OCI-LY1 (cell line): ENCODE results near the gene VPS16.
"Not testable (repeated sequence)": the region's sequence is repeated elsewhere in the genome, so short reads cannot be mapped to it uniquely, and the experiment has no call there.

Experiments used
- H2AFZ ChIP-seq: fragments of 200-600 bp; sonication (generic), shearing (Covaris generic); 2 replicates; pipeline ENCODE4 v1.6.0; 2014; ENCODE audit warnings: antibody characterized with exemption, mild to moderate bottlenecking, low read length
- H3F3A ChIP-seq: fragments of 200-600 bp; sonication (generic), shearing (Covaris generic); 2 replicates; pipeline ENCODE4 v1.6.0; 2014; ENCODE audit warnings: mild to moderate bottlenecking, antibody characterized with exemption, low read length, moderate library complexity; ENCODE audit not compliant: insufficient read depth
- H3K27ac ChIP-seq: fragments of 200-600 bp; sonication (generic); 2 replicates; pipeline ENCODE4 v1.5.1; 2014; ENCODE audit warnings: low read length, mixed run types, mild to moderate bottlenecking, low read depth; ENCODE audit not compliant: poor library complexity, severe bottlenecking
- H3K27me3 ChIP-seq: fragments of 200-600 bp; sonication (generic); 2 replicates; pipeline ENCODE4 v1.6.0; 2014; ENCODE audit warnings: antibody characterized with exemption, mild to moderate bottlenecking, low read length, moderate library complexity; ENCODE audit not compliant: insufficient read depth
- H3K36me3 ChIP-seq: fragments of 200-600 bp; sonication (generic); 2 replicates; pipeline ENCODE4 v1.6.1; 2014; ENCODE audit warnings: mild to moderate bottlenecking, antibody characterized with exemption, low read length, moderate library complexity, mixed read lengths; ENCODE audit not compliant: insufficient read depth
- H3K4me1 ChIP-seq: fragments of 200-600 bp; sonication (generic); 2 replicates; pipeline ENCODE4 v1.5.1; 2014; ENCODE audit warnings: mild to moderate bottlenecking, low read length, moderate library complexity; ENCODE audit not compliant: insufficient read depth, severe bottlenecking
- H3K4me2 ChIP-seq: fragments of 200-600 bp; sonication (generic), shearing (Covaris generic); 2 replicates; pipeline ENCODE4 v1.6.1; 2014; ENCODE audit warnings: low read length
- H3K4me3 ChIP-seq: fragments of 200-600 bp; sonication (generic); 2 replicates; pipeline ENCODE4 v1.5.1; 2014; ENCODE audit warnings: low read length, low read depth, mild to moderate bottlenecking, mixed read lengths; ENCODE audit not compliant: poor library complexity, severe bottlenecking
- H3K79me2 ChIP-seq: fragments of 200-600 bp; shearing (Covaris generic); 2 replicates; pipeline ENCODE4 v1.6.1; 2016; ENCODE audit warnings: mixed run types, low read length, mixed read lengths; ENCODE audit not compliant: insufficient read depth
- H3K9ac ChIP-seq: fragments of 200-600 bp; sonication (generic), shearing (Covaris generic); 2 replicates; pipeline ENCODE4 v1.6.1; 2014; ENCODE audit warnings: mild to moderate bottlenecking, low read length, mixed read lengths
- H3K9me2 ChIP-seq: fragments of 200-600 bp; sonication (generic), shearing (Covaris generic); 2 replicates; pipeline ENCODE4 v1.6.1; 2014; ENCODE audit warnings: low read depth, mild to moderate bottlenecking, low read length, mixed read lengths
- H3K9me3 ChIP-seq: fragments of 200-600 bp; shearing (Covaris generic); 2 replicates; pipeline ENCODE4 v1.6.1; 2014; ENCODE audit warnings: low read length, mixed read lengths
- H4K20me1 ChIP-seq: fragments of 200-600 bp; sonication (generic), shearing (Covaris generic); 2 replicates; pipeline ENCODE4 v1.6.0; 2016; ENCODE audit warnings: mild to moderate bottlenecking, low read length; ENCODE audit not compliant: insufficient read depth
- EZH2 ChIP-seq: fragments of 200-600 bp; sonication (generic), shearing (Covaris generic); IDR thresholded peaks from 2 replicates; pipeline ENCODE4 v1.8.0; 2017; ENCODE audit warnings: borderline replicate concordance, mixed run types, mild to moderate bottlenecking, antibody characterized with exemption, low read length, moderate library complexity, mixed read lengths
- TF ChIP-seq, protein P1 (sequence below): fragments of 200-600 bp; sonication (generic), shearing (Covaris generic); IDR thresholded peaks from 2 replicates; pipeline ENCODE4 v1.5.1; 2017; ENCODE audit warnings: mild to moderate bottlenecking, antibody characterized with exemption, low read length, moderate library complexity, mixed read lengths

Gene VPS16

GRCh38 chr20:2825761-2826160, 14.8 kb upstream of the VPS16 start:
- H3K79me2 ChIP-seq, result no peaks in the 10 kb centered on the region

DNA sequence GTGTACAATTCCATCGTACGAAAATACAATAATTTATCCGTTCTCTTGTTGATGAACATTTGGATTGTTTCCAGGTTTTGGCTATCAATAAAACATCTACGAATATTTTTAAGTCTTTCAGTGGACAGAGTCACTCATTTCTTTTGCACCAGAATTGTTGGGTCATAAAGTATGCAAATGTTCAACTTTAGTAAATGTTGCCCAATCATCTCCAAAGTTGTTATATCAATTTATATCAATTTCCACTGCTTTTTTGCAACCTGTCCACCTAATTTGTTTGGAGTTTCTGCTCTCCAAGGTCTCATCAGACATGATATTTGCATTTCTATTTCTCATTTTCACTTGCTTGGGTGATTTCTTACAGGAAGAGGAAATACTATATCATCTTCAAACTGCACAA, 13.9 kb upstream of the VPS16 start:
- no peaks in the 10 kb centered on the region for H3K36me3 ChIP-seq
- no peaks in the 10 kb centered on the region for H4K20me1 ChIP-seq
- H3K4me2 ChIP-seq, result no peak overlapping the region

More at GRCh38 chr20:2825761-2826160, 14.8 kb upstream of the VPS16 start:
- Histone ChIP-seq H3K27ac (no peak overlapping the region), H3K36me3 (no peaks in the 10 kb centered on the region), H3F3A (no peaks in the 10 kb centered on the region), H3K9ac (no peak overlapping the region), H3K9me2 (no peaks in the 10 kb centered on the region), H3K9me3 (no peaks in the 10 kb centered on the region), H2AFZ (no peak overlapping the region), H3K4me1 (no peaks in the 10 kb centered on the region), H4K20me1 (no peaks in the 10 kb centered on the region), H3K27me3 (no peaks in the 10 kb centered on the region; the same call in 1 of the 2 replicates), H3K4me2 (no peak overlapping the region), H3K4me3 (no peak overlapping the region)
- TF ChIP-seq, protein P1, sequence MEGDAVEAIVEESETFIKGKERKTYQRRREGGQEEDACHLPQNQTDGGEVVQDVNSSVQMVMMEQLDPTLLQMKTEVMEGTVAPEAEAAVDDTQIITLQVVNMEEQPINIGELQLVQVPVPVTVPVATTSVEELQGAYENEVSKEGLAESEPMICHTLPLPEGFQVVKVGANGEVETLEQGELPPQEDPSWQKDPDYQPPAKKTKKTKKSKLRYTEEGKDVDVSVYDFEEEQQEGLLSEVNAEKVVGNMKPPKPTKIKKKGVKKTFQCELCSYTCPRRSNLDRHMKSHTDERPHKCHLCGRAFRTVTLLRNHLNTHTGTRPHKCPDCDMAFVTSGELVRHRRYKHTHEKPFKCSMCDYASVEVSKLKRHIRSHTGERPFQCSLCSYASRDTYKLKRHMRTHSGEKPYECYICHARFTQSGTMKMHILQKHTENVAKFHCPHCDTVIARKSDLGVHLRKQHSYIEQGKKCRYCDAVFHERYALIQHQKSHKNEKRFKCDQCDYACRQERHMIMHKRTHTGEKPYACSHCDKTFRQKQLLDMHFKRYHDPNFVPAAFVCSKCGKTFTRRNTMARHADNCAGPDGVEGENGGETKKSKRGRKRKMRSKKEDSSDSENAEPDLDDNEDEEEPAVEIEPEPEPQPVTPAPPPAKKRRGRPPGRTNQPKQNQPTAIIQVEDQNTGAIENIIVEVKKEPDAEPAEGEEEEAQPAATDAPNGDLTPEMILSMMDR, result no peak
- no peak for TF ChIP-seq EZH2

GRCh38 chr20:2829376-2829775, 11.2 kb upstream of the VPS16 start:
- H3K27me3 ChIP-seq, result no peaks in the 10 kb centered on the region; the same call in 1 of the 2 replicates
- H3K4me2 ChIP-seq, result no peak overlapping the region
- H2AFZ ChIP-seq, result no peak overlapping the region
- no peaks in the 10 kb centered on the region for H3K9me2 ChIP-seq
- TF ChIP-seq EZH2, result no peak
- TF ChIP-seq, protein P1, result no peak
- H3K27ac ChIP-seq, result no peak overlapping the region
- no peak overlapping the region for H3K4me3 ChIP-seq
- H3K79me2 ChIP-seq, result no peaks in the 10 kb centered on the region
- H3K9me3 ChIP-seq, result no peaks in the 10 kb centered on the region
- no peaks in the 10 kb centered on the region for H3K4me1 ChIP-seq
- no peak overlapping the region for H3K9ac ChIP-seq
- no peaks in the 10 kb centered on the region for H3F3A ChIP-seq
- H4K20me1 ChIP-seq, result no peaks in the 10 kb centered on the region
- H3K36me3 ChIP-seq, result no peaks in the 10 kb centered on the region

More for the DNA sequence above, 13.9 kb upstream of the VPS16 start:
- Histone ChIP-seq H3K9me2 (no peaks in the 10 kb centered on the region), H3K9ac (no peak overlapping the region), H3F3A (no peaks in the 10 kb centered on the region), H3K27me3 (no peaks in the 10 kb centered on the region; the same call in 1 of the 2 replicates), H3K79me2 (no peaks in the 10 kb centered on the region), H3K4me3 (no peak overlapping the region), H3K4me1 (no peaks in the 10 kb centered on the region), H3K27ac (no peak overlapping the region), H3K9me3 (no peaks in the 10 kb centered on the region), H2AFZ (no peak overlapping the region)
- TF ChIP-seq EZH2, result no peak
- TF ChIP-seq, protein P1, result no peak

- H3K4me3 ChIP-seq, H3K4me1 ChIP-seq, H4K20me1 ChIP-seq, H3F3A ChIP-seq, H3K4me2 ChIP-seq, H3K9ac ChIP-seq, H3K36me3 ChIP-seq, H3K9me3 ChIP-seq, H2AFZ ChIP-seq, H3K79me2 ChIP-seq, H3K9me2 ChIP-seq, H3K27me3 ChIP-seq, H3K27ac ChIP-seq: not testable (repeated sequence)
Observed at GRCh38 chr20:2831206-2831605, 9.3 kb upstream of the VPS16 start.
